NCI-H2227 treated with DMSO at 0.1 percent for 48 hours (cell line): ENCODE data around the gene NMUR1.

Experiments used
- DNase-seq: peaks from one replicate; lab custom pipeline; 2025; lab: John Stamatoyannopoulos, UW

The NMUR1 gene

DNA sequence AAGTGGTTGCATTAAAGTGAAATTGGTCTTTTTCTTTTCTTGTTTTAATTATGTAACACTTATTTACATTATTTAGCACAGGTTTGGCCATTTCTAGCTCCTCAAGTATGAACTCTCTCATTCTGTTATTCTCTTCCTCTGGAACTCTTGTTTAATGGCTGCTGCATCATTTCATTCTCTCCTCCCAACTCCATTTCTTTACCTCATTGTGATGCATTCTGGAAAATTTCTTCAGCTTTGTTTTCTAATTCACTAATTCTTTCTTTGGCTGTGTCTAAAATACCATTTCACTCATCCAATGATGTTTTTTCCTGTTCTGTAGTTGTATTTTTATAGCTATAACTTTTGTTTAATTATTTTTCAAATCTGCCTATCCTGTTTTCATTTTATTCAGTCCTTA is 22.5 kb upstream of the NMUR1 start:
- DNase-seq: no peak

DNA sequence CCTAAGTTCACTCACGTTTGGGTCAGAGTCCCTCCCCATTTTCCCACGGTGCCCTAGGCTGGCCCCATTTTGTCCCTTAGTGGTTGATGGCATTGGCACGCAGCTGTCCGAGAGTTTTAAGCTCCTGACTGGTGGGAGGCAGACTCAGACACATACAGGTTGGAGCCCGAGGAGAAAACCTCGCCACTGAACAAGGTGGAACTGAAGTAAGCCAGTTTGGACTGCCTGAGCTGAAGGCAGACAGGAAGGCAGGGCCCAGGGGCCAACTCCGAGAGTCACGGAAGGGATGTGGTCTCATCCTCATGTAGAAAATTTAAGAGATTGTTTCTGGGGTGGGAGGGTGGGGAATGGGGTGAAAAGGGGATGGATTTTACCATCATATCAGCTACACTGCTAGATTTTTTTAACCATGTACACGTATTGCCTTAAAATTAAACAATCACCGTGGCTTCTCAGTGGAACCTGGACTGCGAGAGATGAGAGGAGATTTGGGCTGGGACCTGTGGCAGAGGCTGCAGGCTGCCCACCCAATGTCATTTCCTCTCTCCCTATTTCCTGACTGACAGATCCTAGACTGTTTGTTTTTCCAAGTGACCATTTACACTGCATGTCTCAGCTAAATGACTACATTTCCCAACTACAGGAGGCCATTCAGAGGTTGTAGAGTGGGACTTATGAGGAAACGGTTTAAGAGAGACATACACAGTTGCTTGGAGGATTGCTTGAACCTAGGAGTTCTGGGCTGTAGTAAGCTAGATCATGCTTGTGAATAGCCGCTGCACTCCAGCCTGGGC is 19.4 kb upstream of the NMUR1 start:
- no peak for DNase-seq

- DNase-seq: no peak
Measured at GRCh38 chr2:231548752-231549151, 18.5 kb upstream of the NMUR1 start.

DNA sequence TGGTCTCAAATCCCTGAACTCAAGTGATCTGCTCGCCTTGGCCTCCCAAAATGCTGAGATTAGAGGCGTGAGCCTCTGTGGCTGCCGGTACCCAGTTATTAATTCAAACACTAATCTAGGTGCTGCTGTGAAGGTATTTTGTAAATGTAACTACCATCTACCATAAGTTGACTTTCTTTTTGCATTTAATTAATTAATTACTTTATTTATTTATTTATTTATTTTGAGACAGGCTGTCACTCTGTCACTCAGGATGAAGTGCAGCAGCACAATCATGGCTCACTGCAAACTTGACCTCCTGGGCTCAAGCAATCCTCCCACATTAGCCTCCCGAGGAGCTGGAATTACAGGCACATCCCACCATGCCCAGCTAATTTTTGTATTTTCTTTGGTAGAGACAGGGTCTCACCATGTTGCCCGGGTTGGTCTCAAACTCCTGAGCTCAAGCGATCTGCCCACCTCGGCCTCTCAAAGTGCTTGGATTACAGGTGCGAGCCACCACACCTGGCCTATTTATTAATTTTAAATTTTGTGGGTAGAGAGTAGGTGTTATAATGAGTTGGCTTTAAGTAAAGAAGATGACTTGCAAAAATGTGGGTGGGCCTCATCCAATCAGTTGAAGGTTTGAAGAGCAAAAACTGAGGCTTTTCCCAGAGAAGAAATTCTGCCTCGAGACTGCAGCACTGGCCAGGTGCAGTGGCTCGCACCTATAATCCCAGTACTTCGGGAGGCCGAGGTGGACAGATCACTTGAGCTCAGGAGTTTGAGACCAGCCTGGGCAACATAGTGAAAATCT is 17.3 kb upstream of the NMUR1 start:
- DNase-seq: no peak

DNA sequence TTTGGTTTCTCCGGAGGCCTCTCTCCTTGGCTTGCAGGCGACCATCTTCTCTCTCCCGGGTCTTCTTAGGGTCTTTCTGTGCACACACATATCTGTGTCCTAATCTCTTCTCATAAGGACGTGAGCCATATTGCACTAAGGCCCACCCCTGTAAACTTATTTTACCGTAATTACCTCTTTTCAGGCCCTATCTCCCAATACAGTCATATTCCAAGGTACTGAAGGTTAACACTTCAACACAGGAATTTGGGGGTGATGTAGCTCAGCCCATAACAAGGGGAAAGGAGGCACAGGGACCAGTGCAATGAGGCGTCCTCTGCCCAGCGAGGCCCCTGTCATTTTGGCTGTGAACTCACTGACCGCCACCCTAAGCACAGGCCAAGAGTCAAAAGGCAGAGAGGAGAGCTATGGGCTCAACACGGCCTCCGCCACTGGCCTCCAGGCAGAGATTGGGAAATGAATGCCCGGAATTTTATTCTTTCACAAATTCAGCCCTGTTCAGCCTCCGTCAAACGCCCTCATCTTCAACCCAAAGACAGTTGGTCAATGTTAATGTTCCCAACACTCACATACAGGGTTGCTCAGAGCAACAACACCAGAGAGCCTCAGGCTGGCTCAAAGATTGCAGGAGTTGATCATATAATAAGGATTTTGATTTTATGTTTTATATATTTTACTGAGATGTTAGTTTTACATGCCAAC is 15.9 kb upstream of the NMUR1 start:
- no peak for DNase-seq

DNA sequence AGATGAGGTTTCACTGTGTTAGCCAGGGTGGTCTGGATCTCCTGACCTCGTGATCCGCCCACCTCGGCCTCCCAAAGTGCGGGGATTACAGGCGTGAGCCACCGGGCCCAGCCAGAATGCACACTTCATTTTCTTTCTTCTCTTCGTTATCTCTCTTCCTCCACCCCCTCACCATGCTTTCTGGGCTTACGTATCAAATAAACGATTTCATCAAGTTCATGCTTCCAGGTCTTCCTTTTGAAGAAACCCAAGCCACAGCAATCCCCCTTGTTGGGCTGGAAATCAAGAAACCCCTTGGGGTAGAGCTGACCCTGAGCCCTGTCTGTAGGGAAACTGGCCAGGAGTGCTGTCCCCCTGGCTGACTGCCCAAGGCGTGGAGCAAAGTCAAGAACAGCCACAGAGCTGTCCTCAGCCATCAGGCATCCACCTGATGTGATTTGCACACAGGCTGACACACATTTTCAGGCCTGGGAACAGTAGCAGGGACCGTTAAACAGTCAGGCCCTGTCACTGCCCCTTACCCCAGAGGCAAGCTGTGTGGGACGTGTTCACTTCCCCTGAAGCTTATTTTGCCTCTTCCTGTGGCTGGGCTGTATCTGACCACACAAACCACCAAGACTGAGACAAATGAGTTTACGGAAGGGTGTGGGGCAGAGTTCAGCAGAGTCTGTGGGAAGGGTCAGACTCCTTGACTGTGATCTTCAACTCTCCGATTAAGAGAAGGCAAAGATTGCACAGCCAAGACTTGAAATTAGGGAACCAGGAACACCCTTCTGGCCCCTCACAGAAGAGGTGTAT is 15.1 kb upstream of the NMUR1 start:
- no peak for DNase-seq

DNA sequence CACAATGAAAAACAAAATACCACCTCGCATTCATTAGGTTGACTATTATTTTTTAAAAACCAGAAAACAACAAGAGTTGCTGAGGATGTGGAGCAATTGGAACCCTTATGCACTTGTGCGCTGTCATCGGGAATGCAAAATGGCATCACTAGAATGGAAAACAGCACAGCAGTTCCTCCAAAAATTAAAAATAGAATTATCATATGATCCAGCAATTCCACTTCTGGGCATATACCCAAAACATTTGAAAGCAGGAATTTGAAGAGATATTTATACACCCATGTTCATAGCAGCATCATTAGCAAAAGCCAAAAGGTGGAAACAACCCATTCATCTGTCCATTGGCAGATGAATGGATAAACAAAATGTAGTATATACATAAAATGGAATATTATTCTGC is 11.9 kb upstream of the NMUR1 start:
- DNase-seq: no peak

DNA sequence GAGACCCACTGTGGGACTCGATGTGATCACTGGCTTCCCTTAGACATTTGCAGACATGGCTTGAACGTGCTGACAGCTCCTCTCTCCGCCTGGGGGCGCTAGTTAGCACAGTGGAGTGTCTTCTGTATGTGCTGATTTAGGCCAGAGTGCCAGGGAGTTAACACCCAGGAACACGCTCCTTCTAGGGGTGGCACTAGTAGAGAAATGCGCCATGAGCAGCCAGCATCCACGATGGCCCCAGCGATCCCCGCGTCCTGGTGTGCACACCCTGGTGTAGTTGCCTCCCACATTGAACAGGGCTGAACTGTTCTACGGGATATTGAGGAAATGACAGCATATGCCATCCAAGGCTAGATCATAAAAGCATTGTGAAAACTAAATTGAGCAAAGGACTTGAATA is 11.4 kb upstream of the NMUR1 start:
- no peak for DNase-seq

DNA sequence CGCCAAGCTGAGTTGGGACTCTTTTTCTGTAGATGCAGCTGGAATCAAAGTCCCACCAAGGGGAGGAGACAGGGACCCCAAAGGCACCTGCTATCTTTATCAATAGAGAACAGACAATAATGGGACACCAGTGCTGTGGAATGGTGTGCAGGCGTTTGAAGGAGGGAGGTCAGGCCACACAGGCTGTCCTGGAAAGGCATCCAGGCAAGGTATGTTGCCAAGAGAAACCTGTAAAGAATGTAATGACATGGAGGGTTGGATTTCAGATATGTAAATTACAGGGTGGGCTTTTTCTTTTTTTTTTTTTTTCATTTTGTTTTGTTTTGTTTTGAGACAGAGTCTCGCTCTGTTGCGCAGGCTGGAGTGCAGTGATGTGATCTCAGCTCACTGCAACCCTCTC is 9.7 kb upstream of the NMUR1 start:
- DNase-seq: no peak

DNA sequence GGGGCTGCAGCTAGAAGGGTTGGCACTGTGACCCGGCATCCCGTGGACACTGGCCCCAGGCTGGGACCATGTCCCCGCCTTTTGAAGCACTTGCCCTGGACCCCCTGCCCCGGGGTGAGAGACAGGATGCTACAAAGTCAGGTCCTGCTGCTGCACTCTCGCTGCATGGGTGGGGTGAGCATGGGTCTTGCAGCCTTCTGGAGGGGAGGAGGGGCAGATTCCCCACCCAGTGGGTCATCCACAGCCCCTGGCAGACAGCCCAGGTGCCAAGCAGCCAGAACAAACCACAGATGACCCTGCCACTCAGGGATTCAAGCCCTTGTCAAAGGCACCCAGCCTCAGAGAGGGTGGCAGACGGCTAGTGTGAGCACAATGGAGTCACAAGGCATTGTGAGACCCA is 5.7 kb upstream of the NMUR1 start:
- no peak for DNase-seq

DNA sequence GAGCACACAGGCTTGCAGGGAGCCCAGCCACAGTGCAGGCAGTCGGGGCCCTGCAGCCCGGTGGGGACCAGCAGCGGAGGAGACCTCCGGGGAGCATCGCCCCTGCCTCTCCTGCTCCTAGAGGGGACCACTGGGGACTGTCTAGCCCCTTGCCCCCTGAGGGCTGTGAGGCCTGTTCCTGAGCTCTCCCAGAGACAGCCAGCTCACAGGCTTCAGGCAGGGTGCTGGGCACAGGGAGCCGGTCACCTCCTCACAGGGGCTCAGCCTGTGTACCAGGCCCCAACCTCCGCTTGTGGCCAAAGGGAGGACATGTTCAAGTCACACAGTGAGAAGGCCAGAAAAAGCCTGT is 3.5 kb upstream of the NMUR1 start:
- no peak for DNase-seq

DNA sequence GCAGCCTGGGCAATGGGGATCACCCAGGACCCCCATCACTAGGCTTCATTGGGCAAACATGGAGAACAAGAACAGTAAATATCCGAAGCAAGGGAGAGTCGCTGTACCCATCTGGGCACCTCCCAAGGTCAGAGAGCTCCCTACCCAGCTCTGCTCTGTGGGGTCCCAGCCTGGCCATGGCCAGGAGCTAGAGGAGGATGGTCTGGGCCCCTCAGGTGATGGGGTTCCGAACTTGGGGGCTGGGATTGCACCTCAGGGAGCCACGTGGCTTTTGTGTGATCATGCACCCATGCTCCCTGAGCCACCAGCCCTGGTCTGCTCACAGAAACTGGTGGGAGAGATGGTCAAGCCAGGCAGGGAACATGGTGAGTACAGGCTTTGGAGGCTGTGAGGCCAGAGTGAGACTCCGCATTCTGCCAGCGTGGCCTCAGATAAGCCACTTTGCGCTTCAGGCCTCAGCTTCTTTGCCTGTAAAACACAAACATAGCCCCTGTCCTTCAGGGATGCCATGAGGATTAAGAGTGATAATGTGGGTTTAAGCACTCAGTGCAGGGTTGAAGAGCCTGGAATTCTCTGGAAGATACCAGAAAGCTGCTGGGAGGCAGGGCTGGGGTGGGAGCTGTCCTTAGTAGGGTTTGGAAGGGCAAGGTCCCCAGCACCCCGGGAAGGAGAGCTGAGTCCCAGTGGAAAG is 3.0 kb upstream of the NMUR1 start:
- no peak for DNase-seq

DNA sequence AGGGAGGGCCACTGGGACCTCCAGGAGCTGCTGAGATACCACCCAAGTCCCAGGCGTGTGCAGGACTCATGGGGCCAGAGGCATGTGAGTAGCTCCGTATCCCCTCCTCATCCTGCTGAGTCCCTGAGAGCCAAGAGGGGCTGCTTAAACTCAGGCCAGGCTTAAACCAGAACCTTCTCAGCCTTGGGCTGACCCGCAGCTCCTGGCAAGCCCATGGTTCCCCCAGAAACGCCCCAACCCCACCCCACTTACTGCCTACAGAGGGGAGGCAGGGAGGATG is 2.5 kb upstream of the NMUR1 start:
- no peak for DNase-seq

DNA sequence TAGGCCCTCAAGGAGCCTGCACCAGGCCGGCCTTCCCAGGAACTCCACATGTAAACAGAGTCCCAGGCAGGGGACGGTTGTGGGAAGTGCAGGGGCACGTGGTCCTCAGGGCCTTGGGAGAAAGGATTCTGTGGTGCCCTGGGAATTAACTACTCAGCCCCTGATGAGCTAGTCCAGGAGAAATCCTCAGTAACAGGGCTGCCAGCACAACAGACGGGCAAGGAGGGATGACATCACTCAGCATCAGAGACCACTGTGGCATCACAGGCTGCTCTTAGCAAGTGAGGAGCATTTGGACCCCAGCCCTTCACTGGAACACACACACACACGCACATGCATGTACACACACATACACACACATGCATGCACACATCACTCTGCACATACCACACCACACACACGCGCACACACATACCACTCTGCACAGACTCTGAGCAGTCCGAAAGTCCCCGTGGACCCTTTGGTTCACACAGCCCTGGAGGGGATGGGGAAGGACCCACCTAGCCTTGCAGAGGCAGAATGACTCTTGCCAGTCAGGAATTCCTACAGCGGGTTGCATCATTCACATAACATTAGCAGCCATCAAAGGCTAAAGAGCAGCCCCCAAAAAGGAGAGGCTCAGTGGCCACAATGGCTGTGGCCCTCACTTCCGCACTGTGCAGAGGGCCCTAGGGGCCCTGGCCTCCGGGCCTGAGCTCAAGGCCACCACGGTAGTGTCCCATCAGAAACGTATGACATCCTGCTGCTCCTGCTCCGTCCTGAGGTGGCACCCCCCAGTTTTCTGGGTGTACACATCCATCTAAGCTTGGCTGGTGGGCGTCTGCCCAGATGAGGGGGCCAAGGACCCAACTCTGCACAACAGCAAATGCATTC is 1.9 kb upstream of the NMUR1 start:
- no peak for DNase-seq

DNA sequence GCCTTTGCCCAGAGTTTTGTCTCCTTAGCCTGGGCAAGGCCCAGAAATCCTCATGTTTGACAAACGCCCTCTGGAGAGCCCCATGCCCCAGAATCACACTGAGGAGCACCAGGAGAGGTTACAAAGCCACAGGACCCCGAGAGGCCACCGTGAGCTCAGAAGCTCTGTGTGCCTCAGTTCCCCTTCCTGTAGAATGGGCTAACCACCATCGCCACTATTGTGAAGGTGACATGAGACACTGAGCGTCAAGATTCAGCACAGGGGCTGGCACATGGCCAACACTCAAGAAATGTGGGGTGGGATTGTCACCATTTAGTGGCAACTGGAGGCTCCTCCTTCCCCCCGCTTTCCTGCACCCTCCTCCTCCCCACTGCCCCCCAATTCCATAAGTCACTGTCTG is 1.2 kb upstream of the NMUR1 start:
- DNase-seq: no peak

- no peak for DNase-seq
Measured at GRCh38 chr2:231528636-231529030, 1.6 kb downstream of the NMUR1 start.

DNA sequence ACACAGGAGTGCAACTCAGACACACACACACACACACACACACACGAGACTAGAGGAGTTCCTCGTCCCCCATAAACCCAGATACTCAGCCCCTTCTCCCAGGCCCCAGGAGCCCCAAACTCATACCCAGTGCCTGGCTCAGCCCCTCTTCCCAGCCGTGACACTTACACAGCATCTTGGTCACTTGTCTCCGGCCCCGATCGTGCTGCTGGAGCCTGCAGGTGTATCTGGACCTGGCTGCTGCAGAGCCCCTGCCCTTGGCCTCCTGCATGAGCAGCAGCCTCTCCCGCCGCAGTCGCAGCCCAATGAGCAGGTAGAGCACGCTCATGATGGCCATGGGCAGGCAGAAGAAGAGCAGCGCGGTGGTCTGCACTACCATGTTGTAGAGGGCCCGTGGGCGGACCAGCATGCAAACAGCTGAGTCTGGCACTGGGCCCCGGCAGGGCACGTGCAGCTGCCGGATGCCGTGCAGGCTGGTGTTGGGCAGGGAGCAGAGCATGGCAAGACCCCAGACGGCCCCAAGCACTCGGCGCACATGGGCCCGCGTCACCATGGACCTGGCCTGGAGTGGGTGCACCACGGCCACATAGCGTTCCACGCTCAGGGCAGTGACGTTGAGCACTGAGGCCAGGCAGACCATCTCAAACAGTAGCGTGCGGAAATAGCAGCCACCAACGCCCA is 2.1 kb downstream of the NMUR1 start:
- no peak for DNase-seq

- DNase-seq: no peak
Measured at GRCh38 chr2:231527091-231527395, 3.2 kb downstream of the NMUR1 start.

GRCh38 chr2:231526341-231527090 is 3.7 kb downstream of the NMUR1 start:
- DNase-seq: no peak
